ENCODE data around the gene SRRM3.
"Not testable (repeated sequence)": the region's sequence is repeated elsewhere in the genome, so short reads cannot be mapped to it uniquely, and the experiment has no call there.

SRRM3 gene

DNA sequence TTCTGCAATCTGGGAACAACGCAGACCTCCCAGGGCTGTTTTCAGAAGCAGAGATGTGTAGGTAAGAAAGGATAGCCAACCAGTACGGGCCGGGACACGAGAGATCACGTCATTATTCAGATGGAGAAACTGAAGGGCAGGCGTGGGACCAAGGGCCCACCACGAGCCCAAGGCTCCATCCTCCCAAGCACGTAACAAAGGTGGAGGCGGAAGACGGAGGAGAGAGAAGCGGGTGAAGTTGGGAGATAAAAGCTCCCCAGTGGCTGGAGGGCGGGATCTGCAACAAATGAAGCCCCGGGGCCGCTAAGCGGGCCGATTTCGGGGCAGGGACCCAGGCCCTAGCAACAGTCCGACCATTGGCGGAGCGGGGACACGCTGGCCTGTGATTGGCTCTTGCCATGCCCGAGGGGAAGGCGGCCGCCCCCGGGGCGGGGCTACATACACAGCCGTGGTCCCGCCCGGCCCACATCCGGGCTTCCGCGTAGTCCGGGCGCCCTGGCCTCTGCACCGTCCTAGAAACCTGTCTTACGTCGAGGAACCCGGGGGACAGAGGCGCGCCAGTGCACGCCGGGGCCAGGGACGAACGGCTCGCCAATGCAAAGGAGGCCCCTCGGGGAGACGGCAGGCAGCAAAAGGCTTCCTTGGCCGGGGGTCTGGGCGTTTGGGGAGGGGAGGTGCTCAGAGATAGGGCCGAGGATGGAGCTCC lies 116.2 kb downstream of the SRRM3 start:
- peak; percentile 95 to 97 for DNase-seq

DNA sequence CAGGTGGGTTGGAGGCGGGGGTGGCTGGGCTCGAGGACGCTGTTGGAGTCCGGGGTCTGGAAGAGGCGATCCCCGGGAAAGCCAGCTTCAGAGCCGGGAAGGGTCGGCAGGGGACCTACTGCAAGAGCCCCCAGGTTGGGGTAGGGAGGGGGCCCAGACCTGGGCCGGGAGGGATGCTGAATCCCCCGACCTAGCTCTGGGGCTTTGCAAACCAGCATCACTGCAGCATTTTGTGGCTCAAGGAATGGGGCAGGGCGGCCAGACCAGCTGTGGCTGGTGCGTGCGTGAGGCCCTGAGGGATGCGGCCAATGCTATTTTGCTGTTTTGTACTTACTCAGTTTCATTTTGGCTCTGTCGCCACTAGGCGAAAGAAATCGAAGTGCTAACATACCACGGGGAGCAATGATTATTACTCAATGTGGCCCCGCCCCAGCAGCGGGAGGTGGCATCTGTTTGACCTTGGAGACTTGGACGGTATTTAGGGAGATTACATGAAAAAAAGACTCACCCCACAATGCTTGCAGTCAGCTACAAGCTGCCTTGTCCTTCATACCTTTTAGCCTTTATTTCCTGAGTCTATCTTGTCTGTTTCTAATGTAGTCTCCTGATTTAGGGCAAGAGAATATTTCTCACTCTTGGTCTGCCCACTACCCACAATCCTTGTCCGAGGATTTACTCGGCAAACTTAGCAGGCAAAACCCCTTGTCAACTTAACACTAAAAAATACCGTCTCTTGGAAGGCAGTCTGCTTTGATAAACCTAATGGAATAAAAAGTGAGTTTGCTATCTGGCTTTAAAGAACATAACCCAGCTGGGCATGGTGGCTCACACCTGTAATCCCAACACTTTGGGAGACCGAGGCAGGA lies 117.0 kb downstream of the SRRM3 start:
- peak; percentile 71 to 82 for DNase-seq

GRCh38 chr7:76325092-76325491 lies 123.4 kb downstream of the SRRM3 start:
- no peak for DNase-seq

GRCh38 chr7:76325811-76326210 lies 124.1 kb downstream of the SRRM3 start:
- no peak for DNase-seq

DNA sequence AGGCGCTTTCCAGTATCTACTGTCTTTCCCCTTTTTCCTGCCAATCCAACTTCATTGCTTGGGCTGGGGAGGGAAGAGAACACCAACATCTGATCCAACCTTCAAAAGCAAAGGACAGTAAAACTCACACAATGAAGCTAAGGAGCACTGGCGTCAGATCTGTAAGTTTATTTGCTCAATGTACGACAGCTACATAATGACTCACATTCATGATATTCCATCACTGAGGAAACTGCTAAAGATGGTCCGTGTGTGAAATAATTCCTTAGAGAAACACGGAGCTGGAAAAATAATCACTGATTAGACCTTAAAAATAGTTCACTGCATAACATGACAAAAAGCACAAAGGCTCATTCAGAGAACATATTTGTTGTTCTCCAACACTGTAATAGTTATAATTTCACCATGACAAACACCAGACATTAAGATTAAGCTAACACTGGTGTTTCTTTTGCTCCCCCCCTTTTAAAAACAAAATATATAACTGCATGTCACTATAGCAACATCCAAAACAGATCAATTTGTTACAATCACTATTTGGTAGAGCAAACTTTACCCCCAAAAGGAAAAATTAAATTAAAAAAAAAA lies 125.0 kb downstream of the SRRM3 start:
- no peak for DNase-seq

DNA sequence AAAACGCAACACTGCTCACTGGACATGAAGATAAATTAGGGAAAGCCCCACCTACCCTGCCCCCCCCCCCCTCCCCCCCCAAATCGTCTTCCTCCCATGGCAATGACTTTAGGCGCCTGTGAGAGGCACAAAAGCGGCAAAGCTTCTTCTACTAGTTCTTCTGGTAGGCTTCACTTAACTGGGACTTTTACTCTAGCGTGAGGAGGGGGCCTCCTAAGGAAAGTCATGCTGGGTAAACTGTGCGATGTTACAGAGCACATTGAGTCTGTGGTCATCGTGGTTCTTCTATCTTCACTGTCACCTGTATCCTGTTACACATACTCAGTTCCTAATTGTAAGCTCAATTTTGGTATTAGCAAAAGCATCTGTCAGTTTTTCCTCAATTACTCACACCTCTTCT lies 125.9 kb downstream of the SRRM3 start:
- no peak for DNase-seq

DNA sequence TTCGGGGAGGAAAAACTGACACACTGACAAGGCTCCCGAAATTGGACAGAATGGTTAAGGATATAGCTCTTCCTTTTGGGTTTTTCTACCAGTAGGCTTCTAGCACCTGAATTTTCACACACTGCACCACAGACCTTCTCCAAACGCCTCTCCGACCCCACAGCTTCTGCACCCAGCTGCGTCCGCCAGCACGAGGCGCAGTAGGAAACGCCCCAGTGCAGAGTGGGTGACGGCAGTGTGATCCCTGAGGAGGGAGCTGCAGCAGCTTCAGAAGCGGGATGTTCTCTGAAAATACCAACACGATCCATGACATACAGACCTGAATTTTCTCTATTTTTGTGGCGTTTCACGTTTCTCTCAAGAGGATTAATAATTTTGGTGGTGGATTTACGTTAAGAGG lies 126.7 kb downstream of the SRRM3 start:
- no peak for DNase-seq

DNA sequence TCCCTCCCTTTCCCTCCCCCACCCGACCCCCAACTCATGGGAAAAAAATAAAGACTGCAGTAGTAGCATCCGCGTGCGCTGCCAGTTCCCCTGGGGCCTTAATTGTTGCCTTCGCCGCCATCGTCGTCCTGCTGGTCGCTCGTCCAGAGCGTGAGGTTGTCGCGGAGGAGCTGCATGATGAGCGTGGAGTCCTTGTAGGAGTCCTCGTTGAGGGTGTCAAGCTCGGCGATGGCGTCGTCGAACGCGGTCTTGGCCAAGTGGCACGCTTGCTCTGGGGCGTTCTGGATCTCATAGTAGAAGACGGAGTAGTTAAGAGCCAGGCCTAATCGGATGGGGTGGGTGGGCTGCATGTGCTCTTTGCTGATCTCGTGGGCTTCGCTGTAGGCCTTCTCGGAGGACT lies 127.8 kb downstream of the SRRM3 start:
- DNase-seq: no peak

- DNase-seq: no peak
Measured at GRCh38 chr7:76330261-76330660, 128.6 kb downstream of the SRRM3 start.

DNA sequence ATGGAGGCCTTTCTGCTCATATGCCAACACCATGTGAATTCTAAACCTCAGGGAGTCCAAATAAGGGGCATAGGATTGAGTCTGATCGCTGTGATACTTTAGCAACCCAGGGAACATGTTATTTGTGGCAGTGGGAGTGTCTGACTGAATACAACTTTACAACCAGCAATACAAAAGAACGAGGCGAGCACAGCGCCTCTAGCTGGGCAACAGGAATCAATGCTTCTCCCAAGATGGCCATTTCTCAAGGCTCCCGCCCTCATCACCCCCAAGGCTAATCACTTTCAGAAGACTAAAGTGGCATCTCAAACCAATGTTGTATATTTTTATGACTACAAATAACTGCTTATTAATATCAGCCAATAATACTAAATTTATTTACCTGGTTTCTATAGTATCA lies 129.0 kb downstream of the SRRM3 start:
- no peak for DNase-seq

- no peak for DNase-seq
Measured at GRCh38 chr7:76332078-76332477, 130.4 kb downstream of the SRRM3 start.

GRCh38 chr7:76333511-76334101 lies 131.9 kb downstream of the SRRM3 start:
- no peak for DNase-seq

DNA sequence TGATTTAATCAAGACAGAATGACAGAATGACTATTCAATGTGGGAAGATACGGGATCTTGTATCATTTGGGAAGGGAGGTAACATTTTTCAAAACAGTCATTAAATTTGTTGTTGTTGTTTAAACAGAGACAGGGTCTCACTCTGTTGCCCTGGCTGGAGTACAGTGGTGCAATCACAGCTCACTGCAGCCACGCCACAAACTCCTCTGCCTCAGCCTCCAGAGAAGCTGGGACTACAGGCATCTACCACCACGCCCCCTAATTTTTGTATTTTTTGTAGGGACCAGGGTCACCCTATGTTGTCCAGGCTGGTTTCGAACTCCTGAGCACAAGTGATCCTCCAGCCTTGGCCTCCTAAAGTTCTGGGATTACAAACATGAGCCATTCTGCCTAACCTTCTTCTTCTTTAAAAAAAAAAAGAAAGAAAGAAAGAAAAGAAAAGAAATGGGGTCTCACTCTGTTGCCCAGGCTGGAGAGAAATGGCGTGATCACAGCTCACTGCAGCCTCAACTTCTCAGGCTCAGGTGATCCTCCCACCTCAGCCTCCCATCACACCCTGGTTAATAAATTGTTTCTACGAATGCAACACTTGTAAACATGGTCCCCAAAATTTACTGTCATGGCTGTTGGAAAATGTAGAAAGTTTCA lies 132.7 kb downstream of the SRRM3 start:
- DNase-seq: no peak

GRCh38 chr7:76335417-76335816 lies 133.7 kb downstream of the SRRM3 start:
- DNase-seq: not testable (repeated sequence)

DNA sequence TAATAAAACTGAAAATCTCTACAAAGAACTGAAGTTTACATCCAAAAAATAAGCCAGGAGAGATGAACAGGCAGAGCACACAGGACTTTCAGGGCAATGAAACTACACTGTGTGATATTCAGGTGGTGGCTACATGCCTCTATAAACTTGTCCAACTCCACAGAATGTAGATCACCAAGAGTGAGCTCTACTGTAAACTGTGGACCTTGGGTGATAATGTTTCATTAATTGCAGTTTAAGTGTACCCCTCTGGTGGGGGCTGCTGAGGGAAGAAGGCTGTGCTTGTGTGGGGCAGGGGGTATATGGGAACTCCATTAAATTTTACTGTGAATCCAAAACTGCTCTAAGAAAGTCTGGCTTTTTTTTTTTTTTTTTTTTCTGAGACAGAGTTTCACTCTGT lies 134.4 kb downstream of the SRRM3 start:
- no peak for DNase-seq
